ENCODE results near the gene ZNF639.

GRCh38 chr3:179321668-179322285 is 1.1 kb upstream of the ZNF639 start:
- TF ChIP-seq CTCF (IDR thresholded peaks at IDR 0.05) (peak; percentile 37 to 43 (median 40)), POLR2A (IDR thresholded peaks at IDR 0.05) (no peak)

All from Peyer's patch (tissue), 4 donors.